KOPT-K1 (cell line): ENCODE data around the gene RBM24.

Experiments used
- H3K27ac ChIP-seq: fragments of 200-600 bp; sonication (generic); 2 replicates; pipeline ENCODE4 v1.5.1; 2016; ENCODE audit warnings: antibody characterized with exemption, mild to moderate bottlenecking, low read depth, low read length; ENCODE audit not compliant: poor library complexity, severe bottlenecking
- H3K36me3 ChIP-seq: fragments of 200-600 bp; sonication (generic); 2 replicates; pipeline ENCODE4 v1.5.1; 2017; ENCODE audit warnings: antibody characterized with exemption, mild to moderate bottlenecking, low read length, moderate library complexity; ENCODE audit not compliant: insufficient read depth
- H3K9me3 ChIP-seq: fragments of 200-600 bp; sonication (generic); 2 replicates; pipeline ENCODE4 v1.5.1; 2017; ENCODE audit warnings: antibody characterized with exemption, low read length, mild to moderate bottlenecking; ENCODE audit not compliant: insufficient read depth, poor library complexity, severe bottlenecking

The RBM24 gene

DNA sequence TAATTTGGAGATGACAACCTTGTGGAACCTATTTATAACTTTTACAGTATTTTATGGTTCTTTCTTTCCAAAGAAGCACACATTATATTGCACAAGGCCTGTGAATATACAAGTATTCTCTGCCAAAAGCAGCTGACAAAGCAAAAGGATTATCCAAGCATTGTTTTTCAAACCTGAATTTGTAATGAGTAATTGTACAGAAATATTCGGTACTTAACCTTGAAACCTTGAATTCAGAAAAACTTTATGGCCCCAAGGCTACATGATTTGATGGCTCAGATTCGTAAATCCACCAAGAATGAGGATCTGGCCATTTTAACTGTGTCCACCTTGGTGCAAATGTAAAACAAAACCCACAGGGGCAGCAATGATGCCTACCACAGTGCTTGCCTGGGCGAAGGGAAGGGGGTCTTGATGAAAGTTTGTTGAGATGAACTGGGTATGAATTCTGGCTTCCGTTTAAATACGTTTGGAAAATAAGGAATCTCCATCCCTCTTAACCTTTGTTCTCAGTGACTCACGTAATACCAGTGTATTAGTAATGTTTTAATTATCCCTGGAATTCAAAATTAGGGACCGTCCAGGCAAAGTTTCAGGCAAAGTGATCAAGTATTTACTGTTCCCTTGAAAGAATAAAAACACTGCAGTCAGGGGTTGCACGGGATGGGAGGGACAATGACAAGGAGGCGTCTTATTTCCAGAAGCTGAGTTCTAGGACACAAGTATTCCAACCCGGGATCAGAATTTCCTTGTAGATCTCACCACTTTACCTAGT is 2.7 kb upstream of the RBM24 start:
- peaks cover 7% of the 10 kb centered on the region for H3K9me3 ChIP-seq
- no peak overlapping the region for H3K27ac ChIP-seq
- H3K36me3 ChIP-seq = no peaks in the 10 kb centered on the region

DNA sequence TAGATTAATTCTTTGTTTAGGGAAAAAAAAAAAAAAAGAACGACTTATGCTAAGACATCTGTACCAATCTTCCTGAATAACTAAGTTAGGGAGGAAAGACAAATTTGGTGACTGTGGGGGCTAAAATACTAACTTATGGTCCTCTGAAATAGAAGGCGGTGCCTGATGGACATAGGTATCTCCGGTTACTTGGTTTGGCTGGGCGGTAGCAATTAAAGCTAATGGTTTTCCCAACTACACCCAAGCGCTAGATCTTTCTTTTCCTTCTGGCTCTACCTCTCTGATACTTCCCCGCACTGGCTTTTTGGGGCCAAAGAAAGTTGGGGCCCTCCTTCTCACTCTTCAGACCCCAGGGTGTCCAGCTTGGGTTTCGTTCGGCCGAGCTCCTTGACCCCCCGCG is 1.0 kb upstream of the RBM24 start:
- Histone ChIP-seq H3K9me3 (peaks cover 7% of the 10 kb centered on the region), H3K36me3 (no peaks in the 10 kb centered on the region), H3K27ac (no peak overlapping the region)

DNA sequence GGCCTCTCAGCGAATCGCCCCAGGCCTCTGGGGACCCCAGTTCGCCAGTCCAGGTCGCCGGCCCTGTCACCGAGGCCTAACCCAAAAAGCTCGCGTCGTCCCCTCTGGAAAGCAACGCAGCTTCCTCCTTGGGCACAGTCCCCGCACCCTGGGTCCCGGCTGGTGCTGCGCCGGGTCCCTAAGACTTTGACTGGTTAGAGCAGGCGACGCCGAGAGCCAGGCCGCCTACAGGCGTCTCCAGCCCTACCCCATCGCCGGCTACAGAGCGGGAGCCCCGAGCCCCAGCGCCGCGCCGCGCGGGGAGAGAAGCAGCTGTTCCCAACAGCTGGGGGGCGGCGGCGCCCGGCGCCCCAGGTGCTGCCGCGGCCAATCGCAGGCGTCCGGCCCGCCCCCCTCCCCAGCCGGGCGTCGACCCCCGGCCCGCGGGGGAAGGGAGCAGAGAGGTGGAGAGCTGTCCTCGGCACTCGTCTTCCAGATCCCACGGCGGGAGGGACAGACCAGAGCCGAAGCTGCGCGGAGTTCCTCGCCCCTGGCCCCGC is 540 bp upstream of the RBM24 start:
- Histone ChIP-seq H3K36me3 (no peaks in the 10 kb centered on the region), H3K27ac (no peak overlapping the region), H3K9me3 (peaks cover 7% of the 10 kb centered on the region)

DNA sequence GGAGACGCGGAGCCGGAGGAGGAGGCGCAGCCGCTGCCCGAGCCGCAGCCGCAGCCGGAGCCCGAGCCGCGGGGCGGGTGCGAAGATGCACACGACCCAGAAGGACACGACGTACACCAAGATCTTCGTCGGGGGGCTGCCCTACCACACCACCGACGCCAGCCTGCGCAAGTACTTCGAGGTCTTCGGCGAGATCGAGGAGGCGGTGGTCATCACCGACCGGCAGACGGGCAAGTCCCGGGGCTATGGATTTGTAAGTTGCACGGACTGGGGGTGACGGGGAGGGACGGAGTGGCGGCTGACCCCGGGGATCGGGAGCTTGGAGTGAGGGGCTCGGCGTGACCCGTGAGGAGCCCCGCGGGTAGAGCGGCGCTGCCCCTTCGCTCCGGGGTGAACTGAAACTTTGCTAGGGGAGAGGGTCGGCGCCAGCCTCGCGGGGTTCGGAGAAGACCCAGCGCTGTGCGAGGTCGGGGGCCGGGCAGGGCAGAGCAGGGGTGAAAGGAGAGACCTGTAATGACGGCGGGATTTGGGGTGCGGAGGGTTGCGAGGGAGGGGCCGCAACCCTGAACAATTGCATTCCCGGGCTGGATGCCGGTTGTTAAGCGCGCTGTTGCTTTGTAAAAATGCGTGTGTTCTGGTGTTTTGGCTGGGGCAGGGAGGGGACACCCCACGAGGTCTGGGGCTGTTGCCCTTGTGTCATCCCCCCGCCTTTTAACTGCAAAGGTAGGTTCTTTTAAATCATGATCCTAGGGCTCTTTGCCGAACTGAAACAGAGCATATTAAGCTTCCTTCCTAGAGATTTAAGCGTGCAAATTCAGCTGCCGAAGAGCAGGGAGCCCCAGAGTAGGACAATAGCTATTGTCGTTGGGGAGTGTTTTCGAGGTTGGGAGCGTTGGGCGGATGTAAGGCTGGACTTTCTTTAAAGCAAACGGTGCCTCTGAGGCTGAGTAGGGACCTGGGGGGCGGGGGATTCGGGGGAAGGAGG is 628 bp downstream of the RBM24 start:
- Histone ChIP-seq H3K9me3 (peaks cover 7% of the 10 kb centered on the region), H3K36me3 (no peaks in the 10 kb centered on the region), H3K27ac (no peak overlapping the region)

DNA sequence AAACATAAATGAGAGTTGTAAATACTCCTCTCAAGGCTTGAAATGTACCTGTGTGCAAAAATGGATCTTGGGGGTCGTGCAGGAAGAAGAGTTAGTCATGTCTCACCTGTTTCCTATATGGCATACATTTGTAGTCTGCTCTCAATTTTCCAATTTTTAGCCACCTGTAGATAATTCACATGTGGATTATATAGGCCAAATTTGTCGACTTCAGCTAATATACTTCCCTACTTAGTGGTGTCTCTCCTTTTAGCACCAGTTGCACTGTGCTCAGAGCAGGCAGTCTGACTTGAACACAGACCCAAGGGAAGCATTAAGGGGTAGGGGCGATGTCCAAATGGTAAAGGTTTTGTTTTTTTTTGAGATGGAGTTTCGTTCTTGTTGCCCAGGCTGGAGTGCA is 1.9 kb downstream of the RBM24 start:
- Histone ChIP-seq H3K36me3 (no peaks in the 10 kb centered on the region), H3K9me3 (peaks cover 7% of the 10 kb centered on the region), H3K27ac (no peak overlapping the region)

DNA sequence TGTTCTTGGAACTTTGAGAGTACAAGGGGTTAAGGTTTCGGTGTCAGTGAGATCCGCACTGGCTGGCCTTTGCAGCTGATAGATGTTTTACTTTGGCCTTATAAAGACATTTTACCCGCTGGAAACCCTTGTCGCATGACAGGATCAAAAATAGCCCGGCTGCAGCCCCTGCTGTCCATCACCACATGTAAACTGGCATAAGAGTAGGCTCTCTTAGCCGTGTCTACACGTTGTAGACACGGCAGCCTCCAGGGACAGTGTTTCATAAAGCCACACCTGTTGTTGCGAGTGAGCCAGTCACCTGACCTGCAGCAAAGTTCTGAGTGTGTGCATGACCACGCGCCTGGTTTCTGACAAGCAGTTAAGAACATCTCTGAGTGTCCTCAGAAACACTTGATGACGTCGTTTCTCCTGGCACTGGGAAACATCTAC is 8.5 kb downstream of the RBM24 start:
- no peaks in the 10 kb centered on the region for H3K36me3 ChIP-seq
- no peak overlapping the region for H3K27ac ChIP-seq
- H3K9me3 ChIP-seq = no peaks in the 10 kb centered on the region

DNA sequence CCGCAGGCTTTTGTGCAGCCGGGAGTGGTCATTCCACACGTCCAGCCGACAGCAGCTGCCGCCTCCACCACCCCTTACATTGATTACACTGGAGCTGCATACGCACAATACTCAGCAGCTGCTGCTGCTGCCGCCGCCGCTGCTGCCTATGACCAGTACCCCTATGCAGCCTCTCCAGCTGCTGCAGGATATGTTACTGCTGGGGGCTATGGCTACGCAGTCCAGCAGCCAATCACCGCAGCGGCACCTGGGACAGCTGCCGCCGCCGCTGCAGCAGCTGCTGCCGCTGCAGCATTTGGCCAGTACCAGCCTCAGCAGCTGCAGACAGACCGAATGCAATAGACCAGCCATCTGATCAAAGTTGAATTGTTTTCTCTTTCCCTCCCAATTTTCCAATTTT is 10.6 kb downstream of the RBM24 start:
- Histone ChIP-seq H3K36me3 (no peaks in the 10 kb centered on the region), H3K9me3 (no peaks in the 10 kb centered on the region), H3K27ac (no peak overlapping the region)

DNA sequence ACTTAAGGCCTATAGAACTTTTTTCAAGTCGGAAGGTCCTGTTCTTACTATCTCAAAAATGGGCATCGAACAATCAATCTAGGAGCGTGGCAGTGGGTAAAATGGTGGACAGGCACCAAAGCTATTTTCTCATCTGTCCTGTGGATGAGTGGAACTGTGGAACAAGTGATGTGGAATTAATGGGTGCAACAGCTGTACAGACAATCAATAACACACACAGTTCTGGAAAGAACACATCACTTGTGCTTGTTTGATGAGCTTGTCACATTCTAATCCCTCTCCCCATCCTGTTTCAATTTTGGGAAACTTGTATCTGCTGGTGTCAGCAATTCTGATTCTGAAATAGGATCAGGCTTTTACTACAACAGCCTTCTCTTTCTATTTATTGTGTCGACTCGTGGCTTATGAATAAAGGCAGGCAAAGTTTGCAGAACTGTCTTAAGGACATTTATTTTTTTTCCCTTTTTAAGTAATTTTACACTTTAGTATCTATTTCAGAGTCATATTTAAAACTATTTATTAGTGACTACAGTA is 11.5 kb downstream of the RBM24 start:
- Histone ChIP-seq H3K36me3 (no peaks in the 10 kb centered on the region), H3K27ac (no peak overlapping the region), H3K9me3 (no peaks in the 10 kb centered on the region)

DNA sequence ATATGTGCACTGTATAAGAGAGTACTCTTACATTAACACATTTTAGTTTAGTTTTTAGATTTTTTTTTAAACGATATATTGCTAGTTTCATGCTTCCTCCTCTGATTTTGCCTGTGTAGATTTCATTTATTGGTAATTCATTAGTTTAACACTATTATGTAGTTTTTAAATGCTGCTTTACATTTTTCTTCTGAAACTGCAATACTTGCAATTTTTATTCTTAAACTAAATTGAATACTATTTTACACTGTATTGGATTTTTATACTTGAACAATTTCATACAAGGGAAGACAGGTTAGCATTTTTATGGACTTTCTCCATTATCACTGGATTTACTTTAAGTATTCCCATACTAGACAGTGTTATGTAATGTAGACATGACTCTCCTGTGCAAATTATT is 12.2 kb downstream of the RBM24 start:
- no peaks in the 10 kb centered on the region for H3K36me3 ChIP-seq
- H3K27ac ChIP-seq = no peak overlapping the region
- no peaks in the 10 kb centered on the region for H3K9me3 ChIP-seq

DNA sequence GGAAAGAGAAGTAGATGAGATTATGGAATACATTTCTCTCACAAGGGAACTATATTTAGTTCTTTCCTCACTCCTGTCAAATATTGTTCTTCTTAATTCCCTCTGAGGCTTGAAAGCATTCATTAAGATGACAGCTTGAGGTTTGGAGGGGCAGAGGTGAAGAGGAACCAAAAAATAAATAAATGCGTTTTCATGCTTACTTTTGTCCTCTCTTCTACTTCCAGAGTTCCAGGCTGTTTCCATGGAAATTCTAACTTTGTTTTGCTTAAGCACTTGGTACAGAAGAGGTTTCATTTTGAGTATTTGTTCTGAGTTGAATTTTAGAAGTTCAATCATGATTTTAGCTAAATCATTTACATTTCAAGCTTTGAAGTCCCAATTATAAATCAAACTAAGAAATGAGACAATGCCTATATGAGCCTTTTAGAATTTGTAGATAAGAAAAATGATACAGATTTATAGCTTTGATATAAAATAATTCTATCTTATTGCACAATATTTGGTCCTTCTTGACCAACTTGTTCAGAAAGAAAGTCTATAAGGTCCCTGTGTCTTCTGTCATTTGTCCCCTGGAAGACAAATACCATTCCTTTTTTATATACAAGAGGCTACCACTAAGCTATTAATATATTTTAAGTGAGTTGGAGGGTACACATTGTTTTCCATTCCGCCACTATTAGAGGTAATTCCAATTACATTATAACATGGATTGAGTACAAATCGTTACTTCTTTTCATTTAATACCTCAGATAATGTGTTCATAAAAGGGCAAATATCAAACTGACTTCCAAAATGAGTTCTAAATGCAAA is 16.3 kb downstream of the RBM24 start:
- Histone ChIP-seq H3K36me3 (no peaks in the 10 kb centered on the region), H3K9me3 (no peaks in the 10 kb centered on the region), H3K27ac (no peak overlapping the region)

DNA sequence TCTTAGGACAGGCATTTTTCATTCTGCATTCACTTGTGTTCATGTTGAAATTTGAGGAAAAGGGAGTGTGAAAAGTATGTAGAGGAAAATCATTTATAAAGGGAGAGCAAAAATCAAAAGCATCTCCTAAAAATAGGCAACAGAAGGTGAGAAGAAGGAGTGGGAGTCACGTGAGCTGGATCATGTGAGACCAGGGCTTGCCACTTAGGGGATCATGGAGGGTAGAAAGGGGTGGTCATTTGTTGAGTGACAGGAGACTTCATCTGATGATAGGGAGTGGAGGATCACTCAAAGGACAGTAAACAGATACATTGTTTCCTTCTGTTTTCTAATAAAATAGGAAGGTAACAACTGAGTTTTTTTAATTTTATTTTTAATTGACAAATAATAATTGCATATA is 17.1 kb downstream of the RBM24 start:
- H3K36me3 ChIP-seq = no peaks in the 10 kb centered on the region
- H3K9me3 ChIP-seq = no peaks in the 10 kb centered on the region
- H3K27ac ChIP-seq = no peak overlapping the region

DNA sequence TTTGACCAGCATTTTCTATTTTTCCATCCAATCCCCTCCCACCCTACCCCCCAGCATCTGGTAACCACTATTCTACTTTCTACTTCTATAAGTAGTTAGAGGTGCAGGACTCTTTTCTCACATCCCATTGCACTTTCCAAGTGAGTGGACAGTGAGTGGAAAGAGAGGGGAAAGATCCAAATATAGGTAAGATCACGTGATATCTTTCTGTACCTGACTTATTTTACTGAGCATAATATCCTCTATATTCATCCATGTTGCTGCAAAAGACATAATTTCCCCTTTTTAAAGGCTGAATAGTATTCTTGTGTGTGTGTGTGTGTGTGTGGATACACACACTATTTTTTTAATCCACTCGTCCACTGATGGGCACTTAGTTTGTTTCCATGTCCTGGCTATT is 18.1 kb downstream of the RBM24 start:
- Histone ChIP-seq H3K9me3 (no peaks in the 10 kb centered on the region), H3K36me3 (no peaks in the 10 kb centered on the region), H3K27ac (no peak overlapping the region)

DNA sequence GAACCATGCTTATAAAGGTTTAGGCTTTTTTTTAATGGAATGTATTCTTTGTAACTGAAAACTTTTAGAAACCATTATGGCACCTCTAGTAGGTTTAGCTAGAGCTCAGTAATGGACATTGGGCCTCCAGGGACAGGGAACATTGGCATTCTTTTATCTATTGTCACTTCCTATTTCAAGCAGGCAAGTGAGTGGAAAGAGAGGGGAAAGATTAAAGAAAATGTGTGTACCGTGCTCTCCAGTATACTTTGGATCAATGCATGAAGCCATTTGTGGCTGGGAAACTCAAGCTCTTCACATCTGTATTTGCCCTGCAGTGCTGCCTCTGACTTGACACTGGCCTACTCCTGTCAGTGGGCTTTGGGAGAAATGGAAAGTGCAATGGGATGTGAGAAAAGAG is 18.6 kb downstream of the RBM24 start:
- H3K27ac ChIP-seq = no peak overlapping the region
- H3K9me3 ChIP-seq = no peaks in the 10 kb centered on the region
- H3K36me3 ChIP-seq = no peaks in the 10 kb centered on the region

DNA sequence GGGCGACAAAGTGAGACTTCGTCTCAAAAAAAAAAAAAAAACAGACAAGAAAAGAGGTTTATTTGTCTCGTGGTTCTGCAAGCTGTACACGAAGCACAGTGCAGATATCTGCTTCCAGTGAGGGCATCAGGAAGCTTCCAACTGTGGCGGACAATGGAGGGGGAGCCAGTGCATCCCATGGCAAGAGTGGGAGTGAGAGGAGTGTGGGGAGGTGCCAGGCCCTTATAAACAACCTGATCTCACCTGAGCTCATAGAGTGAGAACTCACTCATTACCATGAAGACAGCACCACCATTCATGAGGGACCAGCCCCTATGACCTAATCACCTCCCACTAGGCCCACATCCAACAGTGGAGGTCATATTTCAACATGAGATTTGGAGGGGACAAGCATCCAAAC is 19.5 kb downstream of the RBM24 start:
- no peaks in the 10 kb centered on the region for H3K9me3 ChIP-seq
- no peak overlapping the region for H3K27ac ChIP-seq
- no peaks in the 10 kb centered on the region for H3K36me3 ChIP-seq
